GM18861 (cell line): ENCODE data around the gene ZNF778.
A peak's percentile ranks its signal among the peaks of the same experiment; 100 is the strongest.
"Not testable (repeated sequence)": the region's sequence is repeated elsewhere in the genome, so short reads cannot be mapped to it uniquely, and the experiment has no call there.

Experiments
- ATAC-seq: cut with Tn5 transposase; IDR thresholded peaks from one replicate; pipeline ENCODE4 v1.9.1; 2021; ENCODE audit not compliant: unreplicated experiment

Gene ZNF778

GRCh38 chr16:89210904-89211515 lies 6.5 kb upstream of the ZNF778 start:
- no peak for ATAC-seq

DNA sequence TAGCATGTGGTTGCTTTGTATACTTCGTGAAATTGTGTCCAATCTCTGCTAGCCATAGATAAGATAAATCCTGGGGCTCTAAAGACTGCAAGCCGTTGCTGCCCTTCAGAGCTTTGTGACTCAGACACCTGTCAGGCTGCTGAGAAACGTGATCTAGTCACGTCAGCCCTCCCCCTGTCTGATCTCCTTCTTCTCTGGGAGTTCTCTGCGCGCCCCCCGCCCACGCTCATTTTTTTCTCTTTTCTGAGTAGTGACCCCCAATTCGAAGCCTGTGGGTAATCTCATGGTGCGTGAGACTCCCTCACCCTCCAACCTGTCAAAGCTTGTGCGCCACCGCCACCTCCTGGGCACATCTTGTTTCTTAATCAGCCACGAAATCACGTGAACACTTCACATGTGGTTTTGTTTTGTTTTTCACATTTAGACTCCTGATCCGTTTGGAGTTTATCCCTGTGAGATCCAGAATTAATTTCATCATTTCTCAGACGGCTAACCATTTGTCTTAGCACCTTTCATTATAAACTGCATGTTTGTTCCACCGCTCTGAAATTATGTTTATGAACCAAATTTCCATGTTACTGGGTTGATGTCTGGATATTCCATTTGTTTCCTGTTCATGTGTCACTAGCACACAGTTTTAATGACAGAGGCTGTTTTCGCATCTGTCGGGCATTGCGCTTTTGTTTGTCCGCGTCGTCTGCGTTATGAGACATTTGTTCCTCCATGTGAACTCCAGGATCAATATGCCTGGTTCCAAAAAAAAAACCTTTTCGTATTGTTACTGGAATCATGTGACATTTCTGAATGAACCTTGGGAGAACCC lies 977 bp upstream of the ZNF778 start:
- no peak for ATAC-seq

DNA sequence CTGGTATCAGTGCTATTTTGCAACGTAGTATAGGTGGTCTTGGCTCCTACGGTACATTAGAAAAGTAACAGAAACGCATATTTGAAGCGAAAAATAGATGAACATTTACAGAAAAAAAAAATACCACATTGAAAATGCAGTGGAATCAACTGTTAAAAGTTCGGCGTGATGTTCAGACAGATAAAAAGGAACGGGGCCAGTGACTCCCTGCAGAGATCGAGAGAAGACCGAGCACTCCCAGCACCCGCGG lies 440 bp upstream of the ZNF778 start:
- no peak for ATAC-seq

GRCh38 chr16:89219365-89219764 lies 1.9 kb downstream of the ZNF778 start:
- ATAC-seq = no peak

- ATAC-seq = no peak
Observed at GRCh38 chr16:89221604-89222003, 4.1 kb downstream of the ZNF778 start.

DNA sequence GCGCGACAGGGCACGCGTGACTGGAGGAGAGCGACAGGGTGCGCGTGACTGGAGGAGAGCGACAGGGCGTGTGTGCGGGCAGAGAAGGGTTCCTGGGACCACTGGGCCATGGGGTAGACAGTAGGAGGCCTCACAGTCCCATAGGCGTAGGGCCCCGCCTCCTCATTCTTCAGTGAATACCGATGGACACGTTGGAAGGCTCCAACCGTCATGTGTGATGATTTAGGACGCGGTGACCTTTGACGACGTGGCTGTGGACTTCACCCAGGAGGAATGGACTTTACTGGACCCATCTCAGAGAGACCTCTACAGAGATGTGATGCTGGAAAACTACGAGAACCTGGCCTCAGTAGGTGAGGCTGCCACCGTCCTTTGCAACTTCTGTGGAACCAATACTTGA lies 5.4 kb downstream of the ZNF778 start:
- ATAC-seq = no peak

DNA sequence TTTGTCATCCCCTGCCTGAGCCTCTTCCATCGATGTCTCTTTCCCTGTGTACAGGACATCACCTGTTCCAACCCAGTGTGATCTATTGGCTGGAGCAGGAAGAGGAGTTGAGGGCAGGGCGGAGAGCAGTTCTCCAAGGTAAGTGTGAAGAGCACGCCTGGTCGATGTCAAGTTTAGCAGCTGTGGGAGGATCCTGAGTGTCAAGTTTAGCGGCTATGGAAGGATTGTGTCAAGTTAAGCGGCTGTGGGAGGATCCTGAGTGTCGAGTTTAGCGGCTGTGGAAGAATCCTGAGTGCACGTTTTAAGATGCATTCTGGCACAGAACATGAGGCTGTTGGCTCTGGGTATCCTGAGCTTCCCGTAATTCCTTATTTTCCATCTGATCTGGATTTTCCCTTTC lies 7.2 kb downstream of the ZNF778 start:
- ATAC-seq = no peak

DNA sequence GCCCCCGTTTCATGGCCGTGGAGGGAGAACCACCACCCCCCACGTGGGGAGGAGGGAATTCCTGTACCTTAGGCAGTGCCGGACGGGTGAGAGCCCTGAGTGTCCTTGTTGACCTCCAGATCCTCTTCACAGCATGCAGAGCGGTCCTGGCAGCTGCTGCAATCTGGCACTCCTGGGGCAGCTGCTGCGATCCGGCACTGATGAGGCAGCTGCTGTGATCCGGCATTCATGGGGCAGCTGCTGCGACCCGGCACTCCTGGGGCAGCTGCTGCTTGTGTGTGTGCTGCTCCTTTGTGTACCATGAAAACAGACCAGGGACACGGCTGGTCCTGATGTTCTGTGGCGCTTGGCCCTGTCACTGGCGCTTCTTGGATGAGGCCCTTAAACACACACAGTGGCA lies 12.8 kb downstream of the ZNF778 start:
- no peak for ATAC-seq

GRCh38 chr16:89232107-89232506 lies 14.6 kb downstream of the ZNF778 start:
- ATAC-seq = no peak

GRCh38 chr16:89233678-89234490 lies 16.4 kb downstream of the ZNF778 start:
- ATAC-seq = no peak

- no peak for ATAC-seq
Observed at GRCh38 chr16:89237733-89238132, 20.2 kb downstream of the ZNF778 start.

- peak; percentile 53 for ATAC-seq
Observed at GRCh38 chr16:89241187-89242007, 23.9 kb downstream of the ZNF778 start.

DNA sequence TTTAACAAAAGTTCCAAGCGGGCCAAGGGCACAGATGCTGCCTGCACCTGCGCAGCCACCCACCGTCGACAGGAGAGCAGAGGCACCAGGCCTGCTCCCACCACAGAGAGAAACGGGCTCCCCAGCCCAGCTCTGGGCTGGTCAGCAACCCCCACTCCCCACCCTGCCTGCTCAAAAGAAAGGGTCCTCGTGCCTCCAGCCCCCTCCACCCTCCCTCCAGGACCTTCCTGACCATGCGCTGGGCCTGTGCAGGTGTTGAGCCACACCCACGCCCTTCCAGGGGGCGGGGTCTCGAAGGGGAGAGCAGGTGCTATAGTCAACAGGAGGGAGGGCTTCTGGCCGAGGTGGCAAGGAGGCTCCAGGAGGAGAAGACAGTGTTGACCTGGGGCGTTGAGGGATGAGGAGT lies 25.3 kb downstream of the ZNF778 start:
- ATAC-seq = no peak

GRCh38 chr16:89243664-89244063 lies 26.2 kb downstream of the ZNF778 start:
- ATAC-seq = no peak

GRCh38 chr16:89244264-89244663 lies 26.8 kb downstream of the ZNF778 start:
- ATAC-seq = not testable (repeated sequence)

DNA sequence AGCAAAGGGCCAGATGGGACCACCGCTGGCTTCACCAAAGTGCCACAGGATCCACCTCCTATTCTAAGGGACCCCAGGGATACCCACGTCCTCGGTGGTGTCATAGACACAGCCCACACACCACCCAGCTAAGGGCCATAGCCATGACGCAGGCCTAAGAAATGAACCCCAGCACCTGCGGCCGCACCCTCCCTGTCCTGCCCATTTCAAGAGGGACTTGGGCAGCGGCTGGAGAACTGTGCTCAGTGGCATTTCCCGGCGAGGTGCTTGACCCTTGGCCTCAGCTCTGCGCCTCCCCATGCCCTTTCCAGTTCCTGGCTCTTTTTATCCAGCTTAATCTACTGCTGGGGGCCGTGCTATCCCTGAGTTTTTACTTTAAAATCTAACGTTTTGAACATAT lies 27.3 kb downstream of the ZNF778 start:
- no peak for ATAC-seq

DNA sequence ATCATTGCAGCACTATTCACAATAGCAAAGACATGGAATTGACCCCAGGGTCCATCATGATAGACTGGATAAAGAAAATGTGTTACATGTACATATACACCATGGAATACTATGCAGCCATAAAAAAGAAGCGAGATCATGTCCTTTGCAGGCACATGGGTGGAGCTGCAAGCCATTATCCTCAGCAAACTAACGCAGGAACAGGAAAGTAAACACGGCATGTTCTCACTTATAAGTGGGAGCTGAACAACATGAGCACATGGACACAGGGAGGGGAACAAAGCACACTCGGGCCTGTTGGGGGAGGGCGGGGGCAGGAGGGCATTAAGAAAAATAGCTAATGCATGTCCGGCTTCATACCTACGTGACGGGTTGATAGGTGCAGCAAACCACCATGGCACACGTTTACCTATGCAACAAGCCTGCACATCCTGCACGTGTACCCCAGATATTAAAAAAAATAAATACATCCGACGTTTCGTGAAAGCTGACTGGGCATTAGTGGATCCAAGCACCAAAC lies 28.9 kb downstream of the ZNF778 start:
- no peak for ATAC-seq

GRCh38 chr16:89246903-89247733 lies 29.6 kb downstream of the ZNF778 start:
- no peak for ATAC-seq

GRCh38 chr16:89247734-89248075 lies 30.2 kb downstream of the ZNF778 start:
- ATAC-seq = not testable (repeated sequence)
